H1 (cell line): Measurements from ENCODE around the gene SF3B6. TPM values are rescaled to one million over a fixed set of nuclear protein-coding genes. Genes with fewer than 3 reads are reported as not detected.

Experiments used
- CHD7 ChIP-seq: fragments of 300-600 bp; sonication (generic); IDR thresholded peaks from 2 replicates; pipeline ENCODE4 v1.7.1; 2012; ENCODE audit warnings: low read length, moderate library complexity, mild to moderate bottlenecking, inconsistent platforms; ENCODE audit not compliant: insufficient replicate concordance
- E2F6 ChIP-seq: IDR thresholded peaks from 2 replicates; pipeline ENCODE4 v1.6.1; 2012; ENCODE audit warnings: inconsistent platforms
- GABPA ChIP-seq: IDR thresholded peaks from 2 replicates; pipeline ENCODE4 v1.6.1; 2011; ENCODE audit warnings: mild to moderate bottlenecking, low read length, moderate library complexity, borderline replicate concordance; ENCODE audit not compliant: insufficient read depth
- HDAC2 ChIP-seq, 2 experiments: fragments of 300-600 bp in 1 of 2; sonication (generic) in 1 of 2; IDR thresholded peaks; 2 replicates each; pipeline ENCODE4 v1.6.1; 2011 to 2012; ENCODE audit warnings: low read depth in 2 of 2, low read length in 2 of 2, mild to moderate bottlenecking in 2 of 2, moderate library complexity in 2 of 2, borderline replicate concordance in 1 of 2, inconsistent platforms in 1 of 2
- SAP30 ChIP-seq: fragments of 300-600 bp; sonication (generic); IDR thresholded peaks from 2 replicates; pipeline ENCODE4 v1.7.1; 2012; ENCODE audit warnings: low read length, moderate library complexity, mild to moderate bottlenecking, inconsistent platforms; ENCODE audit not compliant: insufficient read depth, insufficient replicate concordance
- SIN3A ChIP-seq, 2 experiments: IDR thresholded peaks in 1 of 2; conservative IDR thresholded peaks in 1 of 2; 2 replicates each; pipeline ENCODE4 v1.6.1; 2011 to 2012; ENCODE audit warnings: low read length in 2 of 2, improper control_type of control experiment in 1 of 2, low read depth in 1 of 2, mild to moderate bottlenecking in 1 of 2
- TAF1 ChIP-seq: IDR thresholded peaks from 2 replicates; pipeline ENCODE4 v1.6.1; 2011; ENCODE audit warnings: mild to moderate bottlenecking, low read depth, low read length
- polyA plus RNA-seq, 7 experiments: library from polyadenylated mRNA; depleted of rRNA in 3 of 7; stranded (reverse) in 5 of 7; unstranded in 2 of 7; fragments of >200 nt in 5 of 7; fragments of 200-250 nt in 2 of 7; gene quantifications; 1 replicate in 5 of 7; 2 replicates in 1 of 7; 4 replicates in 1 of 7; pipeline versions ENCODE4 v1.2.1 to v1.2.3, GENCODE V29; 2011 to 2013; ENCODE audit warnings: missing spikeins in 2 of 7, mixed read lengths in 2 of 7
- total RNA-seq: library from RNA; stranded (reverse); fragmentation: NEBNext Ultra II Directional; extraction: Animal tissue kit (Norgen Biotek cat#: 25700); gene quantifications from 2 replicates; pipeline ENCODE4 v1.2.1, GENCODE V29; 2021

Gene SF3B6
- total and polyA plus RNA-seq, 2 of the 8 experiments (the other 6 are each of a cell fraction or from before 2014, with no cell fraction given) = 126 to 155 TPM

- no peak for TF ChIP-seq CHD7
- TF ChIP-seq SAP30 = peak; percentile 66
- TF ChIP-seq TAF1 = peak; percentile 93
- TF ChIP-seq E2F6 = peak; percentile 60
- TF ChIP-seq HDAC2 (IDR thresholded peaks at IDR 0.05; ENCODE audit: borderline replicate concordance in 1 of 2, low read depth in 2 of 2, low read length in 2 of 2) = peak in 1 of 2 experiments; percentile 73; a peak in 2 of 4 replicates
- peak; percentile 73 to 76; a peak in 2 of 4 replicates for TF ChIP-seq SIN3A (conservative IDR thresholded peaks at IDR 0.05 in 1 of 2, IDR thresholded peaks at IDR 0.05 in 1 of 2; ENCODE audit: low read depth in 1 of 2, low read length in 2 of 2)
- TF ChIP-seq GABPA = 0 out of 2 replicates have a peak, but pooled peaks have one; percentile 60
Observed at GRCh38 chr2:24046930-24047702, 29.0 kb downstream of the SF3B6 start, which contains the start of gene WDCP (continued).
